Hematopoietic multipotent progenitor cell treated with erythropoietin and hydrocortisone succinate and interleukin-3 and kit ligand, for 6 days (in vitro differentiated cells): ENCODE results near the gene NUMB.

ENCODE experiments used
- DNase-seq: peaks from one replicate; pipeline ENCODE4 v3.0.0-alpha.2; 2015

The NUMB gene

DNA sequence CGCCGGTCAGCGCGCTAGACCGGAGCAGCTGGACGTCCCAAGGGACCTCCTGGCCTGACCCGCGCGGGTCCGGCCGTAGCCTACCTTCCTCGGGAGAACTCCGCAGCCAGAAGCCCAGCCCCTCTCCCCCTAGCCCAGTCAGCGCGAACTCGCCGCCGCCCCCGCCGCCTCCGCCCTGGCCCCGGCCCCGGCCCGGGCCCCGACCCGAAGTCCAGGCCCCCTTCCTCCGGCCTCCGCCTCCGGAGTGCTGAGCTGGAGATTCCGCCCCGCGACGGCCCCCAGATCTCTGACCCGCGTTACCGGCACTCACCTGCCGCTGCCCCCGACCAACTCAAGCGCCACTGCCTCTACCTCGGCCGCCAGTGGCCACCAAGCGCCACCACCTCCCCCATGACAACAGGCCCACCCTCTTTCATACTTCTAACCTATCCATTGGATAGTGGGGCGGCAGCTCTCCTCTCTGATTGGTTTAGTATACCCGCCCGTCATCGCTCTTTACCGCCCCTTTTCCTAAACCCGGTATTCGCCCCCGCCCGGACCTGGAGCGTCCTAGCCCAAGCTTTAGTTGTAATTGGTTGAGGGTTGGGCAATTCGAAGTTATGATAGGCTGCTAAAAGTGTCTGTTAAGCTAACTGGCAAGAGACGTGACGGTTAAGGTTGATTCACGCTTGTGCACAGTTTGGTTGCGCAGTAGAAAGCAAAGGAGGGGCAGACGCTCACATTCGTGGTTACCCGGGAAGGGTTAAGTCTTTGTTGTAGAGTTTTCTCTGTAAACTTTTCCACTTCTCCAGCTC, at the start of gene NUMB:
Gene NUMB (minus strand): TSS at position 364 of the 794 bp plus-strand sequence. CDS start 102,795 bp downstream, outside the sequence.
- DNase-seq, result peak; percentile 100

- no peak for DNase-seq
Measured at GRCh38 chr14:73503648-73504047, 45.3 kb upstream of the NUMB start.

- no peak for DNase-seq
Measured at GRCh38 chr14:73502017-73502619, 43.8 kb upstream of the NUMB start.

GRCh38 chr14:73500360-73500759, 42.0 kb upstream of the NUMB start:
- no peak for DNase-seq

DNA sequence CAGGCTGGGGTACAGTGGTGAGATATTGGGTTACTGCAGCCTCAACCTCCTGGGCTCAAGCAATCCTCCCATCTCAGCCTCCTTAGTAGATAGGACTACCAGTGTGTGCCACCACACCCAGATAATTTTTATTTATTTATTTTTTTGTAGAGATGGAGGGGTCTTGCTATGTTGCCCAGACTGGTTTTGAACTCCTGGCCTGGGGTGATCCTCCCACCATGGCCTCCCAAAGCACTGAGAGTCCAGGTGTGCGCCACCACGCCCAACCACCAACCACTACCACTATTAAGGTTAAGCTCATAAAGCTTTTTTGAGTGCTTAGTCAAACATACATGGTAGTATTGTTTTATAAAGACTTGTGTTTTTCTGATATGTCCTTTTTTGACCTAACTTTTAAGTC, 36.2 kb upstream of the NUMB start:
- no peak for DNase-seq

DNA sequence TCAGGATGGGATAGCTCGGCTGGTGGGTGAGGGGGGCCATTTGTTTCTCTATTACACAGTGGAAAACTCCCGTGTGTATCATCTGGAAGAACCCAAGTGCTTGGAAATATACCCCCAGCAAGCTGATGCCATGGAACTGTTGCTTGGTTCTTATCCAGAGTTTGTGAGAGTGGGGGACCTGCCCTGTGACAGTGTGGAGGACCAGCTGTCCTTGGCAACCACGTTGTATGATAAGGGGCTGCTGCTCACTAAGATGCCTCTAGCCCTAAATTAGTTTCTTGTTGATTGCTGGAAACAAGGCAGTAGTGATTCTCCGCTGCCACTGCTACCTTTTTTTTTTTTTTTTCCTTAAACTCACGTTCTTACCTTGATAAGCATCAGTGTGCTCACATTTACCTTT, 34.3 kb upstream of the NUMB start:
- DNase-seq, result peak; percentile 63

- no peak for DNase-seq
Measured at GRCh38 chr14:73492043-73492552, 33.8 kb upstream of the NUMB start.

- DNase-seq, result peak; percentile 86
Measured at GRCh38 chr14:73491256-73492042, 33.1 kb upstream of the NUMB start.

- no peak for DNase-seq
Measured at GRCh38 chr14:73489481-73490175, 31.3 kb upstream of the NUMB start.

GRCh38 chr14:73478684-73479083, 20.3 kb upstream of the NUMB start:
- DNase-seq, result no peak

GRCh38 chr14:73477618-73478266, 19.4 kb upstream of the NUMB start:
- DNase-seq, result peak; percentile 44

DNA sequence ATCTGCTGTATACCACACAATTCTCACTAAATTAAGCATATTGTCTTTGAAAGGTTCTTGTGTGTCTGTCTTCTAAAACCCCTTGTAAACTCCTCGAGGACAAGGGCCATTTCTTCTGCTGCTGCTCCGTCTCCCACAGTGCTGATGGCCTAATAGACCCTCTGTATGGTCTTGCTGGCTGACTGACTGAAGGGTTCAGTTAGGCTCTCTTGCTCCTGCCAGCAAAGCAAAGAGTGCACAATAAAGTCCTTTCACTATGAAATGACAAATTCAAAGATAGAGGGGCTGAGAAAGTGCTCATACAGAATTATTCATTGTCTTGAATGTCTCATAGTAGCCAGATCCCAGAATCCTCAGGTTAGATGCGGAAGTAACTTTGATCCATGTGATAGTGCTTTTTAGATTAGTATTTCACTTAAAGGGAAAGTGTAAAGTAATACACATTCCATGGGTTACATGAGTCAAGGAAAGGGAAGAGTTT, 18.1 kb upstream of the NUMB start:
- DNase-seq, result no peak

GRCh38 chr14:73474952-73475351, 16.6 kb upstream of the NUMB start:
- no peak for DNase-seq

GRCh38 chr14:73472185-73473114, 14.1 kb upstream of the NUMB start:
- DNase-seq, result peak; percentile 88

DNA sequence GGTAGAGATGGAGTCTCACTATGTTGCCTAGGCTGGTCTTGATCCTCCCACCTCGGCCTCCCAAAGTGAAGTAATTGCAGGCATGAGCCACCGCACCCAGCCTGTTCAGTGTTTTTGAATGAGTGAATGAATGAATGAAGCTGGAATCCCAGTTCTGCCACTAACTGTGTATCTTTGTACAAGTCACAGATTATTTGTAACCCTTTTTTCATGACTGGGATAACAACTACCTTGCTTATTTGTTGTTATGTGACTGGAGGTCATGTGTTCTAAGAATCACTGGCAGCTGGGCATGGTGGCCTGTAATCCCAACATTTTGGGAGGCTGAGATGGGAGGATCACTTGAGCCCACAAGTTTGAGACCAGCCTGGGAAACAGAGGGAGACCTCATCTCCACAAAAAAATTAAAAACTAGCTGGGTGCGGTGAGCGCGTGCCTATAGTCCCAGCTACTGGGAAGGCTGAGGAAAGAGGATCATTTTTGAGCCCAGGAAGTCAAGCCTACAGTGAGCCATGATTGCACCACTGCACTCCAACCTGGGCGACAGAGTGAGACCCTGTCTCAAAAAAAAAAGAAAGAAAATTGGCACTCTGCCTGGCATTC, 13.3 kb upstream of the NUMB start:
- DNase-seq, result no peak

- no peak for DNase-seq
Measured at GRCh38 chr14:73468828-73469375, 10.6 kb upstream of the NUMB start.

DNA sequence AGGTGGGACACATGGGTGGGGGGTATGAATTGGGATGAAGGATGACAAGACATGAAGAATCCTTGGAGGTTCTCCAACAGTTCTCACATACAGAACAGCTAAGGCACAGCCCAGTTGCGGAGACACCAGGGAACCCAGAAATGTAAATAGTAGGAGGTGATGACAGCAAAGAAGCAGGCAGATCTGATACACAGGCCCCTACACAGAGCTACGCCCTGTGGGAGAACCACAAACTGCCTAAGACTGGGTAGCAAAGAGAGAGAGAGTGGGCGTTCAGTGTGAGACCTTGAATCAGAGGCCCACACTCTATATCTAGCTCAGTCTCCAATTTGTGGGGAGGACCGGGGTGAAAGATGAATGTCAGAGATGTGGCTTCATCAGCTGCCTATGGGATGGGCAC, 9.5 kb upstream of the NUMB start:
- DNase-seq, result peak; percentile 50

DNA sequence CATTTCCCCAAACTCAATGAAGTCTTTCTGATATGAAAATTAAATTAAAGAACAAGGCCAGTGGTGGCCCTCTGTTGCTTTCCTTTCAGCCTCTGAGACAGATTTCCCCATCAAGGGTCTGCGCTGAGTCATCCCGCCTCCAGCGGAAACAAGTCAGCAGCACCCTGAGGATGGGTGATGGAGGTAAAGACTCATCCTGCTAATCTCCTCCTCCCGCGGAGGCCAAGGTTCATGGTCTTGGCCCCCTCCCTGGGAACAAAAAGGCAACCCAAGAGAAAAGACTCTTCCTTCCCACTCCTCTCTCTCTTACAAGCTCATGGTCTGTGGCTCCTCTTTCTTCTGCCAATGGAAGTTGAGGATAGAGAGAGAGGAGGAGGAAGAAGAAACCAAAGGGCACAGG, 9.0 kb upstream of the NUMB start:
- DNase-seq, result no peak

DNA sequence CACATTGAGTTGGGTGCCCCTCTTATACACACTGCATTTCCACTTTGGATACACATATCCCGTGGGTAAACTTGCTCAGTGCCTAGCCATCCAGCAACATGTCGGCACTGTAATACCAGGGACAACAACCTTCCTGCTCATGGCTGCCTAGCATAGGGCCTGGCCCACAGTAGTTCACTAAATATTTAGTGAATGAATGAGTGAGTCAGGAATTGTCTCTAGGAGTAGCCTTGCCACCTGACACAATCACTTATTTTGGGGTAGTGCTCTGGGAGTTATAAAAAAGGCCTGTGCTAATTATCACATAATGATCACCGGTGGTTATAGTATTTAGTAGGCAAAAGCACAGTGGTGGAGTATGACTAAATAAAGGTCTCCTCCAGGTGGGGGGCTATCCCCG, 8.5 kb upstream of the NUMB start:
- DNase-seq, result no peak

DNA sequence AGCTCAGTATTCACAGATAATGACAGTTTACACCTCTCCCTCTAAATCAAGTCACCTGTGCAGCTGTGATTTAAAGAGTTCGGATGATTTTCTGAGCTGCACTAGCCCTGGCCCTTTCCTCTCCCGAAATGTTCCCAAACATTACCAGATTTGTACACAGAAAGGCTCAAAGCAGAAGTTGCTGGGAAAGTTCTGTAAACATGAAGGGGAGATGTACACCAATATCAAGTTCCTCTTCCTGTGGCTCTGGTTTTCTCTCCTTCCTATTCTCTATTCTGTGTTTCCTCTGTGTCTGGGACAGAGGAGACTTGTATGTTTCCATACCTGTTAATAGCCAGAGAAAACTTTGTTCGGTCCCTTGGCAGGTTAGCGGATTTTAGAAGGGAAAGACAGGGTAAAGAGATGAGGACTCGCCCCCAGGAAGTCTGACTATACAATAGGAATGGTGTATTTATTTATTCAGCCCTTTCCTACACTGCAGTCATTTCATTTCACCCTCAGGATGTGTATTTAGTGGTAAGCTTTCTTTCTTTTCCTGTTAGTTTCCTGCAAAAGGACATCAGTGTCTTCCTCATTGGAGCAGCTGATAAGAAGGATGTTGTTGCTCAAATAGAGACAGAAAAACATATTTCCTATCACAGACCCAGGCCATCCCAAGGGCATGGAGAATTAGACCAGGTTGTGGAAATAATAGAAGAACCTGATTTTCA, 7.6 kb upstream of the NUMB start:
- no peak for DNase-seq
